Choroid plexus epithelial cell (primary cell): ENCODE data around the gene SLC12A5.

Experiments
- DNase-seq: peaks from one replicate; pipeline ENCODE4 v3.0.0-alpha.2; 2010; ENCODE audit warnings: low read depth
- H3K4me3 ChIP-seq: 2 replicates; pipeline ENCODE4 v1.5.1; 2011; ENCODE audit warnings: low read depth, mild to moderate bottlenecking, control low read depth, low read length, moderate library complexity
- TF ChIP-seq, protein P1 (sequence below): conservative IDR thresholded peaks from 2 replicates; pipeline ENCODE4 v1.5.1; 2011; ENCODE audit warnings: low read depth, mild to moderate bottlenecking, control low read depth, inconsistent platforms, low read length, moderate library complexity

Gene SLC12A5

DNA sequence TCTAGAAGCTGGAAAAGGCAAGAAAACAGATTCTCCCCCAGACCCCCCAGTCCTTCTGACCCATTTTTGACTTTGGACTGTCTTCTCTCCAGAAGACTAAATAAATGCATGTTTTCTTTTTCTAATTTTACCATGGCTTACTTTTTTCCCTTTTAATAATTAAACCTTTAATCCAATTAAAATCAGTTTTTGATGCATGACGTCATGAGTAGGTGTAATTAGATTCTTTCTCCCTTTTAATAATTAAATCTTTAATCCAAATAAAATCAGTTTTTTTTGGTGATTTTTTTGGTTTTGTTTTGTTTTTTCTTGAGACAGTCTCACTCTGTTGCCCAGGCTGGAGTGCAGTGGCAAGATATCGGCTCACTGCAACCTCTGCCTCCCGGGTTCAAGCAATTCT lies 73.9 kb downstream of the SLC12A5 start:
- DNase-seq, result no peak
- TF ChIP-seq, protein P1, sequence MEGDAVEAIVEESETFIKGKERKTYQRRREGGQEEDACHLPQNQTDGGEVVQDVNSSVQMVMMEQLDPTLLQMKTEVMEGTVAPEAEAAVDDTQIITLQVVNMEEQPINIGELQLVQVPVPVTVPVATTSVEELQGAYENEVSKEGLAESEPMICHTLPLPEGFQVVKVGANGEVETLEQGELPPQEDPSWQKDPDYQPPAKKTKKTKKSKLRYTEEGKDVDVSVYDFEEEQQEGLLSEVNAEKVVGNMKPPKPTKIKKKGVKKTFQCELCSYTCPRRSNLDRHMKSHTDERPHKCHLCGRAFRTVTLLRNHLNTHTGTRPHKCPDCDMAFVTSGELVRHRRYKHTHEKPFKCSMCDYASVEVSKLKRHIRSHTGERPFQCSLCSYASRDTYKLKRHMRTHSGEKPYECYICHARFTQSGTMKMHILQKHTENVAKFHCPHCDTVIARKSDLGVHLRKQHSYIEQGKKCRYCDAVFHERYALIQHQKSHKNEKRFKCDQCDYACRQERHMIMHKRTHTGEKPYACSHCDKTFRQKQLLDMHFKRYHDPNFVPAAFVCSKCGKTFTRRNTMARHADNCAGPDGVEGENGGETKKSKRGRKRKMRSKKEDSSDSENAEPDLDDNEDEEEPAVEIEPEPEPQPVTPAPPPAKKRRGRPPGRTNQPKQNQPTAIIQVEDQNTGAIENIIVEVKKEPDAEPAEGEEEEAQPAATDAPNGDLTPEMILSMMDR, result no peak
- H3K4me3 ChIP-seq, result no peak overlapping the region

DNA sequence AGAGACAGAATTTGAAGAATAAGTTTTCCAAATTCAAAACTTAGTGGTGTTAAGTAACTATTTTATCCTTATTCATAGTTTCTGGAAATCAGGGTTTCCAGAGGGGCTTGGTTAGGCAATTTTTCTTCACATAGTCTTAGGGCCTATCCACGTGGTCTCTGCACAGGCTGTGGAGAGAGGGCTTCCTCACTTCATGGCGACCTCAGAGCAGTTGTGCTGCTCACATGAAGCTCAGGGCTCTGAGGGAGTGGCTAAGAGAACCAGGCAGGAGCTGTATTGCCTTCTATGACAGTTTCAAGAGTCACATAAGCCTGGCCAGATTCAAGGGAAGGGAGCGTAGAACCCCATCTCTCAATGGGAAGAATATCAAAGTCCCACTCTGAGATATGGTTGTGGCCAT lies 75.2 kb downstream of the SLC12A5 start:
- TF ChIP-seq, protein P1, result no peak
- no peak overlapping the region for H3K4me3 ChIP-seq
- no peak for DNase-seq

DNA sequence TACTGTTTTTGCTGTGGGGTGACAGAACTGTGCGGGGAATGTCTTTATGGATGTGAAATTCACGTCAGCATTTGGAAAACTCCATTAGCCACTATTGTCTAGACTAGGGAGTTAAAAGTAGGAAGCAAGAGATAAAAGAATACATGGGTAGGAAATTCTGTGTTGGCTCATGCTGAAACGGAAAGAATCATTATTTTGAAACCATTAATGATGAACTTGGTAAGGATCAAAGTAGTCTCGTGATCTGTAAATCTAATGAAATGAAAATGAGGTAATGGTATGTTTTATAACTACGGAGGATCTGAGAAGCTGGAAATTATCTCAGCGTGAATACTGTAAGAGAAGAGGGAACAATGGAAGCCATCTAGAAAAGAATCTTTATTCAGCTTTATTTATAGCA lies 78.0 kb downstream of the SLC12A5 start:
- TF ChIP-seq, protein P1, result no peak

DNA sequence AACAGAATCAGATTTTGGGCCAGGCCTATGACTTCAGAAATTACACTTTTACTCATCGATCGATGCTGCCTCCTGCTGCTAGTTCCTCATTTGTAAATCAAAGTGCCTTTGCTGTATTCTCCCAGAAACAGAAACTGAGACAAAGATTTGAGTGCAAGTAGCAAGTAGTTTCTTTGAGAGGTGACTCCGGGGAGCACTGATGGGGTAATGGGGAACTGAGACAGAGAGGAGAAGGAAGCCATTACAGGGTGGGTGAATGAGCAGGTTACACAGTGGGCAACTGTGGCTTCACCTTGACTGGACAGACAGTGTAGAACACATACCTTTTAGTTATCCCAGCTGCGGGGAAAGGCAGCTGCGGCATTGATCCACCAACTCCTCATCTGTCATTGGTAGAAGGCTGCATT lies 79.4 kb downstream of the SLC12A5 start:
- H3K4me3 ChIP-seq, result no peak overlapping the region
- no peak for DNase-seq
- TF ChIP-seq, protein P1, result no peak

More for the DNA sequence above, 78.0 kb downstream of the SLC12A5 start:
- DNase-seq, result no peak
- no peak overlapping the region for H3K4me3 ChIP-seq

DNA sequence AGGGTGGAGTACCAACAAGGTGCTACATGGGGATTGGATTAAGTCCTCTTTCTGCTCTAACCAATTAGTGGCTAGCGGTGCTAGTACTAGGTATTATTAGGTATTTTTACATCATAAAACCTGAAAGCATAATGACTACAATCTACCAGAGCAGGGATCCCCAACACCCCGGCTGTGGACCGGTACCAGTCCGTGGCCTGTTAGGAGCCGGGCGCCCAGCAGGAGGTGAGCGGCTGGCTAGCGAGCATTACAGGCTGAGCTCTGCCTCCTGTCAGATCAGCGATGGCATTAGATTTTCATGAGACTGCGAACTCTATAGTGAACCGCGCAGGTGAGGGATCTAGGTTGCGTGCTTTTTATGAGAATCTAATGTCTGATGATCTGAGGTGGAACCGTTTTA lies 80.0 kb downstream of the SLC12A5 start:
- DNase-seq, result no peak
- H3K4me3 ChIP-seq, result no peak overlapping the region
- TF ChIP-seq, protein P1, result no peak
